Measurements from ENCODE around the gene ARRDC5.
"Not testable (repeated sequence)": the region's sequence is repeated elsewhere in the genome, so short reads cannot be mapped to it uniquely, and the experiment has no call there.

DNA sequence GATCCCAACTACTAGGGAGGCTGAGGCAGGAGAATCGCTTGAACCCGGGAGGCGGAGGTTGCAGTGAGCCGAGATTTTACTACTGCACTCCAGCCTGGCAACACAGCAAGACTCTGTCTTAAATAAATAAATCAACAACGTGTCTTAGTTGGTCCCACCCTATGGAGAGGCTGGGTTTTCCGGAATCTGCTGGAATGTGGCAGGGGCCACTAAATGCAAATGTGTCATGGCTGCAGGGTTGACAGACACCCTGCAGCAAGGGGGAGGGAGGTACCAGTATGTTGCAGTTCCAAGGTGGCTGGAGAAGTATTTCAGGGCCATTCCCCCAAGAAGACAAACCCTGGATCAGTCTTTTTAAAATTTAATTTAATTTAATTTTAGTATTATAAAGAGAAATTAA is 14.9 kb downstream of the ARRDC5 start:
- not testable (repeated sequence) for TF ChIP-seq EZH2 (IDR thresholded peaks at IDR 0.05; ENCODE audit: borderline replicate concordance); EZH2phosphoT487 (IDR thresholded peaks at IDR 0.05; ENCODE audit: low read depth, severe bottlenecking, unreplicated experiment)
- TF ChIP-seq, protein P1, sequence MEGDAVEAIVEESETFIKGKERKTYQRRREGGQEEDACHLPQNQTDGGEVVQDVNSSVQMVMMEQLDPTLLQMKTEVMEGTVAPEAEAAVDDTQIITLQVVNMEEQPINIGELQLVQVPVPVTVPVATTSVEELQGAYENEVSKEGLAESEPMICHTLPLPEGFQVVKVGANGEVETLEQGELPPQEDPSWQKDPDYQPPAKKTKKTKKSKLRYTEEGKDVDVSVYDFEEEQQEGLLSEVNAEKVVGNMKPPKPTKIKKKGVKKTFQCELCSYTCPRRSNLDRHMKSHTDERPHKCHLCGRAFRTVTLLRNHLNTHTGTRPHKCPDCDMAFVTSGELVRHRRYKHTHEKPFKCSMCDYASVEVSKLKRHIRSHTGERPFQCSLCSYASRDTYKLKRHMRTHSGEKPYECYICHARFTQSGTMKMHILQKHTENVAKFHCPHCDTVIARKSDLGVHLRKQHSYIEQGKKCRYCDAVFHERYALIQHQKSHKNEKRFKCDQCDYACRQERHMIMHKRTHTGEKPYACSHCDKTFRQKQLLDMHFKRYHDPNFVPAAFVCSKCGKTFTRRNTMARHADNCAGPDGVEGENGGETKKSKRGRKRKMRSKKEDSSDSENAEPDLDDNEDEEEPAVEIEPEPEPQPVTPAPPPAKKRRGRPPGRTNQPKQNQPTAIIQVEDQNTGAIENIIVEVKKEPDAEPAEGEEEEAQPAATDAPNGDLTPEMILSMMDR (IDR thresholded peaks at IDR 0.05; ENCODE audit: poor library complexity): not testable (repeated sequence)

Measured in hepatocyte (in vitro differentiated cells).